ENCODE results near the gene ITPR3. TPM values are rescaled to one million over a fixed set of nuclear protein-coding genes. Genes with fewer than 3 reads are reported as not detected.

ITPR3 gene
- total RNA-seq, 1 donor from 2014 or later, result 69.3 TPM

DNA sequence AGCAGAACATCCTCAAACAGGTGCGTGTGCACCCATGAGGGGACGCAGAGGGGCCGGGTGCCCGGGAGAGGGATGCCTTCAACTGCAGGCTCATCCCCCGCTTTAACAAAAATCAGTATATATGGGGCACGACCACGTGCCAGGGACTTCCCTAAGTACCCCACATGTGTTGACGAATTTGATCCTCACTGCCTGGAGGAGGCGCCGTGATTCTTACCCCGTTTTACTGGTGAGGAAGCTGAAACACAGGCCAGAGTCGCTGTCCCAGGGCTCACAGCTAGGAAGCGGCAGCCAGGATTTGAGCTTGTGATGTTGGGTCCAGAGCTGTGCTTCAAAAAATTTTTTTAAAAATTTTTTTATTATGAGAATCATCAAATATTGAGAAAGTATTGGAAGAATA lies 44.8 kb downstream of the ITPR3 start:
- no peak for DNase-seq (ENCODE audit: low read depth)
- TF ChIP-seq, protein P1, sequence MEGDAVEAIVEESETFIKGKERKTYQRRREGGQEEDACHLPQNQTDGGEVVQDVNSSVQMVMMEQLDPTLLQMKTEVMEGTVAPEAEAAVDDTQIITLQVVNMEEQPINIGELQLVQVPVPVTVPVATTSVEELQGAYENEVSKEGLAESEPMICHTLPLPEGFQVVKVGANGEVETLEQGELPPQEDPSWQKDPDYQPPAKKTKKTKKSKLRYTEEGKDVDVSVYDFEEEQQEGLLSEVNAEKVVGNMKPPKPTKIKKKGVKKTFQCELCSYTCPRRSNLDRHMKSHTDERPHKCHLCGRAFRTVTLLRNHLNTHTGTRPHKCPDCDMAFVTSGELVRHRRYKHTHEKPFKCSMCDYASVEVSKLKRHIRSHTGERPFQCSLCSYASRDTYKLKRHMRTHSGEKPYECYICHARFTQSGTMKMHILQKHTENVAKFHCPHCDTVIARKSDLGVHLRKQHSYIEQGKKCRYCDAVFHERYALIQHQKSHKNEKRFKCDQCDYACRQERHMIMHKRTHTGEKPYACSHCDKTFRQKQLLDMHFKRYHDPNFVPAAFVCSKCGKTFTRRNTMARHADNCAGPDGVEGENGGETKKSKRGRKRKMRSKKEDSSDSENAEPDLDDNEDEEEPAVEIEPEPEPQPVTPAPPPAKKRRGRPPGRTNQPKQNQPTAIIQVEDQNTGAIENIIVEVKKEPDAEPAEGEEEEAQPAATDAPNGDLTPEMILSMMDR (conservative IDR thresholded peaks at IDR 0.05; ENCODE audit: low read depth, low read length), result no peak

DNA sequence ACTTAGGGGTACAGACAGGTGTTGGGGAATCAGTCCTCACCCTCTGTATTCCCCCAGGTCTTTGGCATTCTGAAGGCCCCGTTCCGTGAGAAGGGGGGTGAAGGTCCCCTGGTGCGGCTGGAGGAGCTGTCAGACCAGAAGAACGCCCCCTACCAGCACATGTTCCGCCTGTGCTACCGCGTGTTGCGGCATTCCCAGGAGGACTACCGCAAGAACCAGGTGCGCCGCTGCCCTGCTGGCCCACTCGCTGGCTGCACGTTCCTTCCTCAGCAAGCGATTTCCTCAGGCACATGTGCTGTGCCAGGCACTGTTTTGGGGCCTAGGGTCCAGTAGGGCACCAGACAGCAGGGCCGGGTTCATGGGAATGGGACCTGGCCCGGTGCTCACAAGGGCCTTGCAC lies 46.0 kb downstream of the ITPR3 start:
- no peak overlapping the region for H3K4me3 ChIP-seq (ENCODE audit: low read depth, low read length)
- no peak for DNase-seq (ENCODE audit: low read depth)
- TF ChIP-seq, protein P1 (conservative IDR thresholded peaks at IDR 0.05; ENCODE audit: low read depth, low read length), result no peak

More for the DNA sequence above, 44.8 kb downstream of the ITPR3 start:
- H3K4me3 ChIP-seq (ENCODE audit: low read depth, low read length), result no peak overlapping the region

DNA sequence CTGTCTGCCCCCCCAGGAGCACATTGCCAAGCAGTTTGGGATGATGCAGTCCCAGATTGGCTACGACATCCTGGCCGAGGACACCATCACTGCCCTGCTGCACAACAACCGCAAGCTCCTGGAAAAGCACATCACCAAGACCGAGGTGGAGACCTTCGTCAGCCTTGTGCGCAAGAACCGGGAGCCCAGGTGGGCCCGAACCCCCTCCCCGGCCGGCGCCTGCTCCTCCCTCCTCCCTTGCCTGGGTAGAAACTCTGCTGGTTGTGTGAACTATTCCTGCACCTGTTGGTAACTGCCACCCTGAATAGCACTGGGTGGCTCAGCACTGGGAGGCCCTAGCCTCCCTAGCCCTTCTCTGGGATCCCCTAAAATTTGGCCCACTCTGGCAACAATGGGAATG lies 46.7 kb downstream of the ITPR3 start:
- H3K4me3 ChIP-seq (ENCODE audit: low read depth, low read length), result no peak overlapping the region
- no peak for DNase-seq (ENCODE audit: low read depth)
- TF ChIP-seq, protein P1 (conservative IDR thresholded peaks at IDR 0.05; ENCODE audit: low read depth, low read length), result no peak

DNA sequence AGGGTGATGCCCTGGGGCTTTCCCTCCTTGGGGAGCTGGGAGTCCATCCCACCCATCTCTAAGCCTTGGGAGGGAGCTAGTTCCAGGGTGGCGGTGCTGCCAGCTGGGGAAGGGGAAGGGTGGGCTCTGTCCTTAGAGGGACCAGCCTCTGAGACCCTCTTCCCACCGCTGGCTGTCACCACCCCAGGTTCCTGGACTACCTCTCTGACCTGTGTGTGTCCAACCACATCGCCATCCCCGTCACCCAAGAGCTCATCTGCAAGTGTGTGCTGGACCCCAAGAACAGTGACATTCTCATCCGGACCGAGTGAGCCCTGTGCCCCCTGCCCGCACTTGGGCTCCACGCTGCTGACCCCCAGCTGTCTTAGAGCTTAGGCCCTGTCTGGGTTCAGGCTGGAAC lies 47.2 kb downstream of the ITPR3 start:
- DNase-seq (ENCODE audit: low read depth), result no peak
- TF ChIP-seq, protein P1 (conservative IDR thresholded peaks at IDR 0.05; ENCODE audit: low read depth, low read length), result no peak
- no peak overlapping the region for H3K4me3 ChIP-seq (ENCODE audit: low read depth, low read length)

DNA sequence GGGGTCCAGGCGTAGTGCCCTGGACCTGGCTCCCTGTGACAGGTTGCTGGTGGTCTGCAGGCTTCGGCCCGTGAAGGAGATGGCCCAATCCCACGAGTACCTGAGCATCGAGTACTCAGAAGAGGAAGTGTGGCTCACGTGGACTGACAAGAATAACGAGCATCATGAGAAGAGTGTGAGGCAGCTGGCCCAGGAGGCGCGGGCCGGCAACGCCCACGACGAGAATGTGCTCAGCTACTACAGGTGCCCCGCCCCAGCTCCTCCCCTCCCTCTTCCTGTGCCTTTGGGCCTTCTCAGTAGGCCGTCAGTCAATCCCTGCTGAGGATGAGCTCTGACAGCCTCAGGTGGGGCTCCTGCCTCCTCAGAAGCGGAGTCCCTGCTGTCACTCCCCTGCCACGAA lies 47.8 kb downstream of the ITPR3 start:
- no peak overlapping the region for H3K4me3 ChIP-seq (ENCODE audit: low read depth, low read length)
- DNase-seq (ENCODE audit: low read depth), result no peak
- TF ChIP-seq, protein P1 (conservative IDR thresholded peaks at IDR 0.05; ENCODE audit: low read depth, low read length), result no peak

DNA sequence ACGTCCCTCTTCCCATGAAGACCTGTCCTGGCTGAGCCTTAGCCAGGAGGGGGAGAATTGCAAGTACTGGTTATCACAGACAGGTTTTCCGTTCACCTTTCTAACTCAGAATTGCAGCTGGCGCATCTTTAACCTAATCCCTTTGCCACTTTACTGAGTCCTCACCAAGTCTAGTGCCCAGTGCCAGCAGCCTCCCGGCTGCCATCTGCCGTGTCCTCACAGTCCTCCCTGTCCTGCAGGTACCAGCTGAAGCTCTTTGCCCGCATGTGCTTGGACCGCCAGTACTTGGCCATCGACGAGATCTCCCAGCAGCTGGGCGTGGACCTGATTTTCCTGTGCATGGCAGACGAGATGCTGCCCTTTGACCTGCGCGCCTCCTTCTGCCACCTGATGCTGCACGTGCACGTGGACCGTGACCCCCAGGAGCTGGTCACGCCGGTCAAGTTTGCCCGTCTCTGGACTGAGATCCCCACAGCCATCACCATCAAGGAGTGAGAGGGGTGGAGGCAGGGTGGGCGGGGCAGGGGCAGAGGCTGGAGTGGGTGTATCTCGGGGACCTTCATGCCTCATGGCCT lies 49.1 kb downstream of the ITPR3 start:
- no peak overlapping the region for H3K4me3 ChIP-seq (ENCODE audit: low read depth, low read length)

More for the DNA sequence above, 49.1 kb downstream of the ITPR3 start:
- no peak for DNase-seq (ENCODE audit: low read depth)
- TF ChIP-seq, protein P1 (conservative IDR thresholded peaks at IDR 0.05; ENCODE audit: low read depth, low read length), result no peak

All from epithelial cell of proximal tubule (primary cell).